WTC11 (cell line): ENCODE data around the gene LONP2. TPM values are rescaled to one million over a fixed set of nuclear protein-coding genes. Genes with fewer than 3 reads are reported as not detected.

ENCODE experiments used
- ATAC-seq: fragments of 200-7000 bp; cut with Tn5 transposase; 2 replicates; pipeline ENCODE4 v1.10.0; 2021; ENCODE audit warnings: mild to moderate bottlenecking, moderate library complexity
- CTCF ChIA-PET: fragments of 300-600 bp; sonication (Branson Sonifier 250); formaldehyde crosslinking; loops from one replicate; lab custom pipeline; 2021; ENCODE audit warnings: antibody characterized with exemption; lab: Charles Lee
- POLR2A ChIA-PET: fragments of 350-600 bp; sonication (Branson Sonifier 250); formaldehyde crosslinking; loops from one replicate; lab custom pipeline; 2021; ENCODE audit warnings: antibody characterized with exemption; lab: Charles Lee
- DNase-seq: peaks from one replicate; pipeline ENCODE4 v3.0.0; 2021; ENCODE audit warnings: low spot score
- H3K27ac Mint-ChIP-seq: 2 replicates; pipeline ENCODE4 v1.8.0; 2021; ENCODE audit warnings: mixed read lengths
- H3K27me3 Mint-ChIP-seq: 2 replicates; pipeline ENCODE4 v1.8.0; 2021; ENCODE audit warnings: low read depth, mild to moderate bottlenecking, moderate library complexity, mixed read lengths
- H3K36me3 Mint-ChIP-seq: 2 replicates; pipeline ENCODE4 v1.8.0; 2021; ENCODE audit warnings: mixed read lengths
- H3K4me1 Mint-ChIP-seq: 2 replicates; pipeline ENCODE4 v1.8.0; 2022; ENCODE audit warnings: mixed read lengths
- H3K4me3 Mint-ChIP-seq: 2 replicates; pipeline ENCODE4 v1.8.0; 2021; ENCODE audit warnings: mild to moderate bottlenecking, moderate library complexity, mixed read lengths
- H3K9me3 Mint-ChIP-seq: 2 replicates; pipeline ENCODE4 v1.8.0; 2021; ENCODE audit warnings: mixed read lengths
- AR ChIP-seq: fragments of 250-450 bp; sonication (Bioruptor Pico); IDR thresholded peaks from 2 replicates; pipeline ENCODE4 v1.9.0; 2021; ENCODE audit warnings: mild to moderate bottlenecking
- CREM ChIP-seq: sonication (generic); formaldehyde crosslinking; IDR thresholded peaks from 2 replicates; pipeline ENCODE4 v1.8.1; 2022; ENCODE audit warnings: mild to moderate bottlenecking, missing genetic modification reagents, moderate library complexity
- E2F1 ChIP-seq: sonication (generic); formaldehyde crosslinking; IDR thresholded peaks from 2 replicates; pipeline ENCODE4 v1.8.0; 2022; ENCODE audit warnings: mild to moderate bottlenecking, missing genetic modification reagents
- EMX1 ChIP-seq: fragments of 250-450 bp; sonication (Bioruptor Pico); IDR thresholded peaks from 2 replicates; pipeline ENCODE4 v1.8.0; 2021; ENCODE audit warnings: mild to moderate bottlenecking
- ETV6 ChIP-seq: sonication (generic); formaldehyde crosslinking; IDR thresholded peaks from 2 replicates; pipeline ENCODE4 v1.8.1; 2022; ENCODE audit warnings: mild to moderate bottlenecking, missing genetic modification reagents
- FOXJ3 ChIP-seq: sonication (generic); formaldehyde crosslinking; IDR thresholded peaks from 2 replicates; pipeline ENCODE4 v1.9.0; 2021; ENCODE audit warnings: missing genetic modification reagents, mild to moderate bottlenecking, borderline replicate concordance
- FOXP4 ChIP-seq: sonication (generic); formaldehyde crosslinking; IDR thresholded peaks from 2 replicates; pipeline ENCODE4 v1.8.0; 2022; ENCODE audit warnings: mild to moderate bottlenecking, missing genetic modification reagents
- GABPB1 ChIP-seq: sonication (generic); formaldehyde crosslinking; IDR thresholded peaks from 2 replicates; pipeline ENCODE4 v1.8.1; 2023; ENCODE audit warnings: mild to moderate bottlenecking, missing genetic modification reagents
- GTF2I ChIP-seq: fragments of 250-450 bp; sonication (Bioruptor Pico); conservative IDR thresholded peaks from 2 replicates; pipeline ENCODE4 v1.4.0; 2021; ENCODE audit warnings: mild to moderate bottlenecking
- HMGA2 ChIP-seq: fragments of 250-450 bp; sonication (Bioruptor Pico); IDR thresholded peaks from 2 replicates; pipeline ENCODE4 v1.4.0; 2021; ENCODE audit warnings: mild to moderate bottlenecking, moderate library complexity
- MXD4 ChIP-seq: fragments of 250-450 bp; sonication (Bioruptor Pico); IDR thresholded peaks from 2 replicates; pipeline ENCODE4 v1.8.0; 2021; ENCODE audit warnings: mild to moderate bottlenecking, moderate library complexity, borderline replicate concordance
- NFYB ChIP-seq: sonication (generic); formaldehyde crosslinking; conservative IDR thresholded peaks from 2 replicates; pipeline ENCODE4 v1.8.0; 2022; ENCODE audit warnings: low read depth, missing genetic modification reagents
- RELA ChIP-seq: sonication (generic); formaldehyde crosslinking; IDR thresholded peaks from 2 replicates; pipeline ENCODE4 v1.8.1; 2022; ENCODE audit warnings: missing genetic modification reagents, mild to moderate bottlenecking, borderline replicate concordance
- SOX15 ChIP-seq: fragments of 250-450 bp; sonication (Bioruptor Pico); IDR thresholded peaks from 2 replicates; pipeline ENCODE4 v1.9.0; 2021; ENCODE audit warnings: mild to moderate bottlenecking
- SP1 ChIP-seq: sonication (generic); formaldehyde crosslinking; conservative IDR thresholded peaks from 2 replicates; pipeline ENCODE4 v1.8.1; 2022; ENCODE audit warnings: missing genetic modification reagents
- TP53 ChIP-seq: sonication (generic); formaldehyde crosslinking; IDR thresholded peaks from 2 replicates; pipeline ENCODE4 v1.8.1; 2023; ENCODE audit warnings: mild to moderate bottlenecking, missing genetic modification reagents
- USF1 ChIP-seq: sonication (generic); formaldehyde crosslinking; IDR thresholded peaks from 2 replicates; pipeline ENCODE4 v1.8.0; 2022; ENCODE audit warnings: mild to moderate bottlenecking, missing genetic modification reagents
- ZNF263 ChIP-seq: sonication (generic); formaldehyde crosslinking; IDR thresholded peaks from 2 replicates; pipeline ENCODE4 v1.8.1; 2022; ENCODE audit warnings: low read depth, mild to moderate bottlenecking, moderate library complexity, missing genetic modification reagents
- ZNF416 ChIP-seq: fragments of 250-450 bp; sonication (Bioruptor Pico); IDR thresholded peaks from 2 replicates; pipeline ENCODE4 v1.9.0; 2021; ENCODE audit warnings: mild to moderate bottlenecking, inconsistent platforms
- ZNF423 ChIP-seq: fragments of 250-450 bp; sonication (Bioruptor Pico); IDR thresholded peaks from 2 replicates; pipeline ENCODE4 v2.1.2; 2022; ENCODE audit warnings: mild to moderate bottlenecking, moderate library complexity
- ZNF671 ChIP-seq: fragments of 250-450 bp; sonication (Bioruptor Pico); IDR thresholded peaks from 2 replicates; pipeline ENCODE4 v1.8.0; 2021; ENCODE audit warnings: mild to moderate bottlenecking
- total RNA-seq: library from RNA; stranded (reverse); gene quantifications from 3 replicates; pipeline ENCODE4 v1.2.3, GENCODE V29; 2021
- TF ChIP-seq, protein P1 (sequence below): sonication (generic); formaldehyde crosslinking; conservative IDR thresholded peaks from 2 replicates; pipeline ENCODE4 v1.8.1; 2022; ENCODE audit warnings: mild to moderate bottlenecking, missing genetic modification reagents
- TF ChIP-seq, protein P2 (sequence below): sonication (generic); formaldehyde crosslinking; IDR thresholded peaks from 2 replicates; pipeline ENCODE4 v1.8.1; 2023; ENCODE audit warnings: mild to moderate bottlenecking, missing genetic modification reagents, moderate library complexity

LONP2 gene
- total RNA-seq, 1 experiment from 2014 or later = 28.4 TPM

DNA sequence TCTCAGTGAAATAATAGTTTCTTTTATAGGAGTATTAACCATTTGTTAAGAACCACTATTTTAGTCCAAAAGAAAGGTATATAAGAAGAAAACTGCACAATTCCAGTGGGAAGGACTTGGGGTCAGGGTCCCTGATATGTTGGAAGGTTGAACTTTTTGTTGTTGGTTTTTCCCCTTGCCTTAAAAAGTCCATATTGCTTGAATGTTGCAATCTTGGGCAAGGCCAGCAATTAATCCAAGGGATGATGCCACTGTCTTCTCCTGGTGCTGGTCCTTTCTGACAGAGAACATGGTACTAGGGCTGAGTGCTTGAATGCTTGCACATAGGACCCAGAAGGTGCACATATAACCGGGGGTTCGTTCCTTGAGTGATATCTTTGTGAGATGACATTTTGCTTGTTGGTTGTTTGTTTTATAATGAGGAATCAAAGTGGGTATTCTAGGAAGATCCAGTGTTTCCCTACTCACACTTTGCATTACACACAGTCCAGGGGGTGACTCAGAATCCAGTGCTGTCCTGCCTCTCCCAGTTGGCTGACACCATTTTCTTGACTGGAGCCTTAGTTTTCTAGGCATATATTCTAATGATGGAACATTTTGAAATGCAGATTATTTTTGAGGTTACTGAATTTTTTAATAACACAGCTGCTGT, 86.2 kb downstream of the LONP2 start:
- no peak for DNase-seq
- Mint-ChIP-seq H3K27ac (no peak overlapping the region), H3K27me3 (no peaks in the 10 kb centered on the region), H3K4me3 (no peak overlapping the region), H3K36me3 (peaks cover 11% of the 10 kb centered on the region), H3K9me3 (no peaks in the 10 kb centered on the region), H3K4me1 (peaks cover 25% of the 10 kb centered on the region)
- ChIA-PET CTCF (no interaction called here), POLR2A (no interaction called here)
- ATAC-seq = no peak
- TF ChIP-seq GTF2I (CRISPR knock-in tag) (no peak), GABPB1 (no peak), AR (CRISPR knock-in tag) (no peak), ETV6 (CRISPR knock-in tag) (no peak)
- TF ChIP-seq, protein P1, sequence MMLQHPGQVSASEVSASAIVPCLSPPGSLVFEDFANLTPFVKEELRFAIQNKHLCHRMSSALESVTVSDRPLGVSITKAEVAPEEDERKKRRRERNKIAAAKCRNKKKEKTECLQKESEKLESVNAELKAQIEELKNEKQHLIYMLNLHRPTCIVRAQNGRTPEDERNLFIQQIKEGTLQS (CRISPR knock-in tag) = no peak

- CTCF ChIA-PET = interaction anchor here (1.2 kb wide), 1 partner anchor 299 kb away, joined by 4 read pairs; no protein-coding TSS in a partner anchor
- H3K9me3 Mint-ChIP-seq = no peaks in the 10 kb centered on the region
- no peaks in the 10 kb centered on the region for H3K27me3 Mint-ChIP-seq
- TF ChIP-seq ZNF416 (CRISPR knock-in tag) (no peak), FOXJ3 (no peak), EMX1 (no peak), ZNF263 (no peak), E2F1 (no peak), NFYB (no peak), HMGA2 (no peak), MXD4 (no peak), TP53 (CRISPR knock-in tag) (no peak), USF1 (CRISPR knock-in tag) (no peak), RELA (CRISPR knock-in tag) (no peak)
- TF ChIP-seq, protein P2, sequence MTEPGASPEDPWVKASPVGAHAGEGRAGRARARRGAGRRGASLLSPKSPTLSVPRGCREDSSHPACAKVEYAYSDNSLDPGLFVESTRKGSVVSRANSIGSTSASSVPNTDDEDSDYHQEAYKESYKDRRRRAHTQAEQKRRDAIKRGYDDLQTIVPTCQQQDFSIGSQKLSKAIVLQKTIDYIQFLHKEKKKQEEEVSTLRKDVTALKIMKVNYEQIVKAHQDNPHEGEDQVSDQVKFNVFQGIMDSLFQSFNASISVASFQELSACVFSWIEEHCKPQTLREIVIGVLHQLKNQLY (CRISPR knock-in tag) = no peak
- POLR2A ChIA-PET = no interaction called here
- H3K4me3 Mint-ChIP-seq = no peak overlapping the region
- H3K4me1 Mint-ChIP-seq = peaks cover 28% of the 10 kb centered on the region
- H3K27ac Mint-ChIP-seq = no peak overlapping the region
- no peak for DNase-seq
- H3K36me3 Mint-ChIP-seq = peaks cover 14% of the 10 kb centered on the region
- ATAC-seq = no peak
These were observed 86.7 kb downstream of the LONP2 start for GRCh38 chr16:48330841-48331192.

DNA sequence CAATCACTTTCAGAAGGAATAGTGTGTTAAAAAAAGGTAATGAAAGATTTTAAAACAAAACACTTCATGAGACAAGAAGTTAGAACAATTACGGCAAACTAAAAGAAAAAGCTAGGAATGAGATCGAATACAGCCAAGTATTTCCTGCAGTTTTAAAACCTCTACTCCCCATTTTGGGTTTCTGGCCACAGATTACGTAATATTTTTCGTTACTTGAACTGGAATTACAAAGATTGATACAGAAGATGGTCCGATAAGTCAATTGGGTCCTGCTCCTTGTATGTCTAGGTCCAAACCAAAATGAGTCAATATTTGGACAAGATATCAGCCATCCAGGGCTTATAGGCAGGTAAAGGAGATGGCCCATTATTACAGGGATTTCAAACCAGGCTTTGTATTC, 88.9 kb downstream of the LONP2 start:
- Mint-ChIP-seq H3K4me1 (peaks cover 38% of the 10 kb centered on the region), H3K27me3 (no peaks in the 10 kb centered on the region), H3K36me3 (peaks cover 31% of the 10 kb centered on the region), H3K9me3 (no peaks in the 10 kb centered on the region), H3K4me3 (no peak overlapping the region), H3K27ac (no peak overlapping the region)
- CTCF ChIA-PET = interaction anchor here (1.0 to 1.4 kb wide), 2 partner anchors 7 to 290 kb away, joined by 4 read pairs; no protein-coding TSS in a partner anchor
- ATAC-seq = no peak
- TF ChIP-seq ZNF416 (CRISPR knock-in tag) (no peak), GTF2I (CRISPR knock-in tag) (no peak), FOXJ3 (no peak), FOXP4 (no peak), CREM (CRISPR knock-in tag) (no peak), E2F1 (no peak), SP1 (CRISPR knock-in tag) (no peak), ETV6 (CRISPR knock-in tag) (no peak), ZNF671 (CRISPR knock-in tag) (no peak), ZNF423 (no peak), SOX15 (CRISPR knock-in tag) (no peak)
- no peak for DNase-seq
- POLR2A ChIA-PET = no interaction called here
